Keratinocyte (primary cell): ENCODE measurements around the gene DSCAM.

Experiments
- EZH2 ChIP-seq: IDR thresholded peaks from one replicate; pipeline ENCODE4 v1.6.1; 2012; ENCODE audit warnings: inconsistent platforms, mild to moderate bottlenecking, low read length, moderate library complexity
- TF ChIP-seq, protein P1 (sequence below), 3 experiments: IDR thresholded peaks in 1 of 3; conservative IDR thresholded peaks in 1 of 3; optimal IDR thresholded peaks in 1 of 3; 2 replicates in 2 of 3; 3 replicates in 1 of 3; pipeline versions ENCODE3 to v1.5.1; 2011; ENCODE audit warnings: low read length in 3 of 3, mild to moderate bottlenecking in 3 of 3, moderate library complexity in 2 of 3, control low read depth in 1 of 3, inconsistent platforms in 1 of 3; ENCODE audit not compliant: insufficient read depth in 2 of 3; ENCODE audit errors: extremely low read depth in 1 of 3

DNA sequence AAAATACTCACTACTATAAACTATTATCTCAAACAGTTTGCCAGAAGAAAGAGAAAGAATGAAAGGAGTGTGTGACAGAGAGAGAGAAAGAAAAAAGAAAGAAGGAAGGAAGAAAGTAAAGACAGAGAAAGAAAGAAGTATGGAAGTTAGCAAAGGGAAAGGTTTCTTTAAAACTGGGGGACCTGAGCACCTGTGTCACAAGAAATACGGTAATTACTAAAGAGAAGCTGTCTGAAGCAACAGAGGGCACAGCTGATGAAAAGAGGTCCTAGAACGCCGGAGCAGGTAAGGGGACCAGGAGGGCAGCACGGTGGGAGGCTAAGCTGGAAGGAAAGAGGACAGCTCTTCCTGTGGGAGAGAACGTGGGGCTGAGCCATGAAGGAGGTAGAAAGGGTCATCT is 163.6 kb downstream of the DSCAM start:
- no peak for TF ChIP-seq EZH2
- TF ChIP-seq, protein P1, sequence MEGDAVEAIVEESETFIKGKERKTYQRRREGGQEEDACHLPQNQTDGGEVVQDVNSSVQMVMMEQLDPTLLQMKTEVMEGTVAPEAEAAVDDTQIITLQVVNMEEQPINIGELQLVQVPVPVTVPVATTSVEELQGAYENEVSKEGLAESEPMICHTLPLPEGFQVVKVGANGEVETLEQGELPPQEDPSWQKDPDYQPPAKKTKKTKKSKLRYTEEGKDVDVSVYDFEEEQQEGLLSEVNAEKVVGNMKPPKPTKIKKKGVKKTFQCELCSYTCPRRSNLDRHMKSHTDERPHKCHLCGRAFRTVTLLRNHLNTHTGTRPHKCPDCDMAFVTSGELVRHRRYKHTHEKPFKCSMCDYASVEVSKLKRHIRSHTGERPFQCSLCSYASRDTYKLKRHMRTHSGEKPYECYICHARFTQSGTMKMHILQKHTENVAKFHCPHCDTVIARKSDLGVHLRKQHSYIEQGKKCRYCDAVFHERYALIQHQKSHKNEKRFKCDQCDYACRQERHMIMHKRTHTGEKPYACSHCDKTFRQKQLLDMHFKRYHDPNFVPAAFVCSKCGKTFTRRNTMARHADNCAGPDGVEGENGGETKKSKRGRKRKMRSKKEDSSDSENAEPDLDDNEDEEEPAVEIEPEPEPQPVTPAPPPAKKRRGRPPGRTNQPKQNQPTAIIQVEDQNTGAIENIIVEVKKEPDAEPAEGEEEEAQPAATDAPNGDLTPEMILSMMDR (optimal IDR thresholded peaks at IDR 0.05 in 1 of 3, IDR thresholded peaks at IDR 0.05 in 1 of 3, conservative IDR thresholded peaks at IDR 0.05 in 1 of 3; ENCODE audit: extremely low read depth in 1 of 3, insufficient read depth in 2 of 3, low read length in 3 of 3): no peak
